ENCODE results near the gene PDLIM5. TPM values are rescaled to one million over a fixed set of nuclear protein-coding genes. Genes with fewer than 3 reads are reported as not detected.

The PDLIM5 gene
- total RNA-seq, 1 experiment from 2014 or later = 106 TPM

DNA sequence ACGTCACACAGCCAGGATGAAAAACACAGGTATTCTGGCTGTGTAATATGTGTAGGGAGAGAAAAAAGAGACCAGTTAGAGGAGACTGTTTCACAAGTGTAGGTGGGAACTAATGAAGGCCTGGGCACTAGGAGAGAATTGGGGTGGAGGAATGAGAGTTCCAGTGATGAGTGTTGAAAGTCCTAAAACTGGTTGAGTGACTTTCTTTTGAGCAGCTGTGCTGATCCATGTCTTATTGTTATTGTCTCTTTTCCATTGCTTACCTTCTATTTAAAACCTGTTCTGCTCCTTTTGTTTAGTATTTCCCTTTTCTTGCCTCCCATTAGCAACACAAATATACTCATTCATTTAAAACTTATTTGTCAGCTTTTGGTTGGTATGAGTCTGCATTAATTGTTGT, 88.7 kb downstream of the PDLIM5 start:
- peaks cover 75% of the 10 kb centered on the region for H3K4me1 ChIP-seq
- POLR2A ChIA-PET = no interaction called here
- peak overlapping the region; percentile 4 for H3K4me3 Mint-ChIP-seq (ENCODE audit: unreplicated experiment)
- intact Hi-C loops (cut with micrococcal nuclease; ENCODE audit: unreplicated experiment) = loop anchor here (1.0 kb wide), 1 partner anchor 8 kb away; no protein-coding TSS in a partner anchor
- H3K36me3 ChIP-seq (ENCODE audit: control insufficient read depth, insufficient read depth, low read length) = no peaks in the 10 kb centered on the region
- no TSS peak for BruUV-seq (replicated peaks)
- peak in 1 of 2 experiments; percentile 35 for DNase-seq
- H3K4me3 ChIP-seq (ENCODE audit: low read depth, low read length) = no peak overlapping the region
- H3K9me3 ChIP-seq = no peaks in the 10 kb centered on the region
- no peaks in the 10 kb centered on the region for H3K27me3 ChIP-seq (replicated peaks; ENCODE audit: control insufficient read depth, insufficient read depth, low read length)
- H3K9me3 Mint-ChIP-seq (ENCODE audit: unreplicated experiment) = peaks cover 7% of the 10 kb centered on the region
- H3K27me3 Mint-ChIP-seq (ENCODE audit: insufficient read depth, unreplicated experiment) = no peaks in the 10 kb centered on the region
- peaks cover 55% of the 10 kb centered on the region for H3K4me1 Mint-ChIP-seq (ENCODE audit: low read depth, unreplicated experiment)
- TF ChIP-seq, protein P1, sequence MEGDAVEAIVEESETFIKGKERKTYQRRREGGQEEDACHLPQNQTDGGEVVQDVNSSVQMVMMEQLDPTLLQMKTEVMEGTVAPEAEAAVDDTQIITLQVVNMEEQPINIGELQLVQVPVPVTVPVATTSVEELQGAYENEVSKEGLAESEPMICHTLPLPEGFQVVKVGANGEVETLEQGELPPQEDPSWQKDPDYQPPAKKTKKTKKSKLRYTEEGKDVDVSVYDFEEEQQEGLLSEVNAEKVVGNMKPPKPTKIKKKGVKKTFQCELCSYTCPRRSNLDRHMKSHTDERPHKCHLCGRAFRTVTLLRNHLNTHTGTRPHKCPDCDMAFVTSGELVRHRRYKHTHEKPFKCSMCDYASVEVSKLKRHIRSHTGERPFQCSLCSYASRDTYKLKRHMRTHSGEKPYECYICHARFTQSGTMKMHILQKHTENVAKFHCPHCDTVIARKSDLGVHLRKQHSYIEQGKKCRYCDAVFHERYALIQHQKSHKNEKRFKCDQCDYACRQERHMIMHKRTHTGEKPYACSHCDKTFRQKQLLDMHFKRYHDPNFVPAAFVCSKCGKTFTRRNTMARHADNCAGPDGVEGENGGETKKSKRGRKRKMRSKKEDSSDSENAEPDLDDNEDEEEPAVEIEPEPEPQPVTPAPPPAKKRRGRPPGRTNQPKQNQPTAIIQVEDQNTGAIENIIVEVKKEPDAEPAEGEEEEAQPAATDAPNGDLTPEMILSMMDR (IDR thresholded peaks at IDR 0.05; ENCODE audit: insufficient read depth in 1 of 2, low read depth in 1 of 2, low read length in 1 of 2, severe bottlenecking in 1 of 2, unreplicated experiment in 1 of 2) = no peak
- peaks cover under 1% of the 10 kb centered on the region for H3K36me3 Mint-ChIP-seq (ENCODE audit: insufficient read depth, unreplicated experiment)
- peak overlapping the region; percentile 73 for H3K27ac Mint-ChIP-seq (ENCODE audit: unreplicated experiment)
- CTCF ChIA-PET = no interaction called here

DNA sequence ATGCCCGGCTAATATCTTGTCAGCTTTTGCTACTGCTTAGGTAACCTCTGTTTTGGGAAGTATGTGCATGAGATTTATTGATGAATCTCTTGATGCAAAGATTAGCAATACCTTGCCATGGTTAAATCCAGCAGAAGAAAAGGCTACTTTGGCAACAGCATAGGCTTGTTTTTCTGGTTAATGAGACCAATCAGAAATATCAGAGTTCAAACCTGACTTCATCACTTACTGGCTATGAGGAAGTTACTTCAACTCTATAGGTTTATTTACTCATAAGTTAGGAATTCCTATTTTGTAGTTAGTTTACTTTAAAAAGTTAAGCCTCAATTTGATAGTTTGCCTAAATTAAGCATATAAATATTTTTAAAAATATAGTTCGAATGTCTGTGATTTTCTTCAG, 93.1 kb downstream of the PDLIM5 start:
- DNase-seq = no peak
- TF ChIP-seq, protein P1 (IDR thresholded peaks at IDR 0.05; ENCODE audit: insufficient read depth in 1 of 2, low read depth in 1 of 2, low read length in 1 of 2, severe bottlenecking in 1 of 2, unreplicated experiment in 1 of 2) = no peak
- POLR2A ChIA-PET = no interaction called here

DNA sequence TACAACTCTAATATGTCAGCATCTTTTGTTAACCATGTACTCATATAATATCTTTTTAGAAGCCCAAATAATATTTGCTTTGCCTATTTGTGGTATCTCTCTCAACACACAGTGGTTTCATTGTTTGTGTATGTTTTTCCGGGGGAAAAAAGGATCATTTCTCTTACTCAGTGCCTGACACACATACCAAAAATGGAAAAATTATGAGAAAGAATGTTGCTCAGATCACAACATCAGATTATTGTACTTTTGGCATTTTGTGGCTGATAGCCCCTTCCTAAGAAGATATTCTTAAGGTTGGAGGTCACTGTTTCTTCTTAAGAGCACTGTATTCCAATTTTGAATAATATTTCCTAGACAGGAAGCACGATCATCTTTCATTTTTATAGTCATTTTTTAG, 93.6 kb downstream of the PDLIM5 start:
- peaks cover 56% of the 10 kb centered on the region for H3K4me1 Mint-ChIP-seq (ENCODE audit: low read depth, unreplicated experiment)
- no peak overlapping the region for H3K27ac Mint-ChIP-seq (ENCODE audit: unreplicated experiment)
- ChIA-PET POLR2A (no interaction called here), CTCF (no interaction called here)
- H3K36me3 Mint-ChIP-seq (ENCODE audit: insufficient read depth, unreplicated experiment) = peaks cover 10% of the 10 kb centered on the region
- TF ChIP-seq, protein P1 (IDR thresholded peaks at IDR 0.05; ENCODE audit: insufficient read depth in 1 of 2, low read depth in 1 of 2, low read length in 1 of 2, severe bottlenecking in 1 of 2, unreplicated experiment in 1 of 2) = no peak
- no TSS peak for BruUV-seq (replicated peaks)
- H3K9me3 Mint-ChIP-seq (ENCODE audit: unreplicated experiment) = peaks cover 7% of the 10 kb centered on the region
- H3K27me3 Mint-ChIP-seq (ENCODE audit: insufficient read depth, unreplicated experiment) = no peaks in the 10 kb centered on the region
- peaks cover 72% of the 10 kb centered on the region for H3K4me1 ChIP-seq
- H3K4me3 Mint-ChIP-seq (ENCODE audit: unreplicated experiment) = no peak overlapping the region
- H3K4me3 ChIP-seq (ENCODE audit: low read depth, low read length) = no peak overlapping the region
- no peaks in the 10 kb centered on the region for H3K36me3 ChIP-seq (ENCODE audit: control insufficient read depth, insufficient read depth, low read length)
- no peaks in the 10 kb centered on the region for H3K27me3 ChIP-seq (replicated peaks; ENCODE audit: control insufficient read depth, insufficient read depth, low read length)
- H3K9me3 ChIP-seq = no peaks in the 10 kb centered on the region
- intact Hi-C loops (cut with micrococcal nuclease; ENCODE audit: unreplicated experiment) = loop anchor here (5.0 kb wide), 2 partner anchors 52 to 73 kb away; no protein-coding TSS in a partner anchor
- no peak for DNase-seq

More for the DNA sequence above, 93.1 kb downstream of the PDLIM5 start:
- Histone ChIP-seq H3K4me3 (ENCODE audit: low read depth, low read length) (no peak overlapping the region), H3K27me3 (replicated peaks; ENCODE audit: control insufficient read depth, insufficient read depth, low read length) (no peaks in the 10 kb centered on the region), H3K9me3 (no peaks in the 10 kb centered on the region), H3K36me3 (ENCODE audit: control insufficient read depth, insufficient read depth, low read length) (no peaks in the 10 kb centered on the region), H3K4me1 (peaks cover 69% of the 10 kb centered on the region)
- intact Hi-C loops (cut with micrococcal nuclease; ENCODE audit: unreplicated experiment) = loop anchor here (5.0 kb wide), 2 partner anchors 52 to 73 kb away; no protein-coding TSS in a partner anchor
- CTCF ChIA-PET = no interaction called here
- Mint-ChIP-seq H3K27me3 (ENCODE audit: insufficient read depth, unreplicated experiment) (no peaks in the 10 kb centered on the region), H3K27ac (ENCODE audit: unreplicated experiment) (no peak overlapping the region), H3K9me3 (ENCODE audit: unreplicated experiment) (peaks cover 7% of the 10 kb centered on the region), H3K4me1 (ENCODE audit: low read depth, unreplicated experiment) (peaks cover 61% of the 10 kb centered on the region), H3K4me3 (ENCODE audit: unreplicated experiment) (no peak overlapping the region), H3K36me3 (ENCODE audit: insufficient read depth, unreplicated experiment) (peaks cover 10% of the 10 kb centered on the region)
- BruUV-seq (replicated peaks) = no TSS peak

Data from Caco-2 (cell line).